ENCODE results near the gene KIF6.

GRCh38 chr6:39669207-39669972 lies 55.8 kb downstream of the KIF6 start:
- no peak for TF ChIP-seq CTCF (IDR thresholded peaks at IDR 0.05; ENCODE audit: insufficient read depth, low read length, poor library complexity, severe bottlenecking)
- no peak for TF ChIP-seq EZH2phosphoT487 (conservative IDR thresholded peaks at IDR 0.05; ENCODE audit: low read length)
